Endothelial cell of umbilical vein (primary cell): ENCODE data around the gene MEF2D. TPM values are rescaled to one million over a fixed set of nuclear protein-coding genes. Genes with fewer than 3 reads are reported as not detected.

Source experiments
- BruUV-seq: library from RNA; stranded (reverse); fragments of 400-500 nt; replicated peaks from 2 replicates; lab custom pipeline; 2021; lab: Mats Ljungman, UMichigan
- CTCF ChIA-PET: fragments of 300-600, 350-600 bp; sonication (Branson Sonifier 250); formaldehyde crosslinking; loops from one replicate; lab custom pipeline; 2021; ENCODE audit warnings: antibody characterized with exemption, inconsistent platforms; lab: Charles Lee
- POLR2A ChIA-PET: fragments of 300-600, 350-600 bp; sonication (Branson Sonifier 250); formaldehyde crosslinking; loops from one replicate; lab custom pipeline; 2021; ENCODE audit warnings: antibody characterized with exemption, inconsistent platforms; lab: Charles Lee
- DNase-seq: peaks from one replicate; pipeline ENCODE4 v3.0.0-alpha.2; 2011; ENCODE audit warnings: low read depth, low spot score
- FAIRE-seq: peaks from 2 replicates; lab custom pipeline; 2011; peaks lifted over from hg19 to GRCh38; lab: Jason Lieb, UNC
- H2AFZ ChIP-seq: 2 replicates; pipeline ENCODE4 v1.6.0; 2012; ENCODE audit warnings: low read depth, low read length, control low read depth, inconsistent platforms
- H3K27ac ChIP-seq: 2 replicates; pipeline ENCODE4 v1.5.1; 2011; ENCODE audit warnings: low read depth, mild to moderate bottlenecking, control low read depth, low read length, moderate library complexity; ENCODE audit not compliant: insufficient read depth
- H3K27me3 ChIP-seq, 2 experiments: 2 replicates each; pipeline versions ENCODE4 v1.6.0 to v1.6.1; 2011; ENCODE audit warnings: low read length in 2 of 2, mixed read lengths in 1 of 2; ENCODE audit not compliant: control insufficient read depth in 2 of 2, insufficient read depth in 2 of 2
- H3K36me3 ChIP-seq, 2 experiments: 2 replicates in 1 of 2; 3 replicates in 1 of 2; pipeline ENCODE4 v1.5.1; 2011; ENCODE audit warnings: low read length in 2 of 2, mild to moderate bottlenecking in 1 of 2, moderate library complexity in 1 of 2; ENCODE audit not compliant: control insufficient read depth in 2 of 2, insufficient read depth in 2 of 2; ENCODE audit errors: extremely low read depth in 1 of 2
- H3K4me1 ChIP-seq: 3 replicates; pipeline ENCODE4 v1.5.1; 2011; ENCODE audit warnings: mild to moderate bottlenecking, low read length; ENCODE audit not compliant: control insufficient read depth, insufficient read depth; ENCODE audit errors: extremely low read depth
- H3K4me2 ChIP-seq: 2 replicates; pipeline ENCODE4 v1.6.1; 2011; ENCODE audit warnings: low read length, control low read depth, mixed read lengths; ENCODE audit not compliant: insufficient read depth
- H3K4me3 ChIP-seq, 3 experiments: fragments of 200-600 bp in 1 of 3; sonication (generic), shearing (Covaris generic) in 1 of 3; replicated peaks in 1 of 3; 2 replicates each; pipeline ENCODE4 v1.5.1; 2011 to 2016; ENCODE audit warnings: control low read depth in 3 of 3, low read length in 3 of 3, mild to moderate bottlenecking in 2 of 3, inconsistent platforms in 1 of 3, low read depth in 1 of 3, moderate library complexity in 1 of 3; ENCODE audit not compliant: insufficient read depth in 1 of 3
- H3K79me2 ChIP-seq: 2 replicates; pipeline ENCODE4 v1.6.0; 2012; ENCODE audit warnings: low read length, inconsistent platforms; ENCODE audit not compliant: control insufficient read depth, insufficient read depth
- H3K9ac ChIP-seq: replicated peaks from 2 replicates; pipeline ENCODE3; 2011; ENCODE audit warnings: low read length, control low read depth; ENCODE audit not compliant: insufficient read depth; ENCODE audit errors: extremely low read depth
- H3K9me1 ChIP-seq: replicated peaks from 3 replicates; pipeline ENCODE4 v1.6.0; 2011; ENCODE audit warnings: mild to moderate bottlenecking, low read length; ENCODE audit not compliant: control insufficient read depth, insufficient read depth; ENCODE audit errors: extremely low read depth
- H3K9me3 ChIP-seq: replicated peaks from 2 replicates; pipeline ENCODE4 v1.5.1; 2012; ENCODE audit warnings: low read length, inconsistent platforms; ENCODE audit not compliant: control insufficient read depth, insufficient read depth
- H4K20me1 ChIP-seq: replicated peaks from 2 replicates; pipeline ENCODE3; 2011; ENCODE audit warnings: mild to moderate bottlenecking, low read length; ENCODE audit not compliant: control insufficient read depth, insufficient read depth; ENCODE audit errors: extremely low read depth
- EZH2 ChIP-seq: IDR thresholded peaks from 2 replicates; pipeline ENCODE4 v1.6.1; 2012; ENCODE audit warnings: borderline replicate concordance, low read depth, mild to moderate bottlenecking, moderate library complexity, low read length, inconsistent platforms; ENCODE audit not compliant: severe bottlenecking
- MAX ChIP-seq: IDR thresholded peaks from 2 replicates; pipeline ENCODE4 v1.6.1; 2011; ENCODE audit not compliant: insufficient read depth, insufficient read length
- MYC ChIP-seq: IDR thresholded peaks from one replicate; pipeline ENCODE4 v1.6.1; 2011; ENCODE audit warnings: mild to moderate bottlenecking, low read depth, low read length
- dilution Hi-C: fragments of 300-500 bp; cut with MboI; formaldehyde crosslinking; loops from one replicate; pipeline ENCODE4 v1.15.0; 2019; ENCODE audit warnings: low sequenced_read_pairs; ENCODE audit not compliant: extremely low pct_ligation_motif_present
- intact Hi-C: fragments of 100-400 bp; cut with micrococcal nuclease; formaldehyde crosslinking; loops from one replicate; pipeline ENCODE4 v1.10.0; 2022
- polyA plus RNA-seq, 4 experiments: library from polyadenylated mRNA; depleted of rRNA in 3 of 4; stranded (reverse) in 3 of 4; unstranded in 1 of 4; fragments of >200 nt; gene quantifications; 2 replicates each; pipeline versions ENCODE4 v1.2.1 to v1.2.3, GENCODE V29; 2011 to 2012; ENCODE audit warnings: missing spikeins in 1 of 4
- total RNA-seq: library from RNA; stranded (reverse); gene quantifications from 2 replicates; pipeline ENCODE4 v1.2.3, GENCODE V29; 2021

Gene MEF2D
- total and polyA plus RNA-seq, 2 donors (not counting 3 experiments of a cell fraction or from before 2014, with no cell fraction given), result 45.4 to 52.2 TPM

DNA sequence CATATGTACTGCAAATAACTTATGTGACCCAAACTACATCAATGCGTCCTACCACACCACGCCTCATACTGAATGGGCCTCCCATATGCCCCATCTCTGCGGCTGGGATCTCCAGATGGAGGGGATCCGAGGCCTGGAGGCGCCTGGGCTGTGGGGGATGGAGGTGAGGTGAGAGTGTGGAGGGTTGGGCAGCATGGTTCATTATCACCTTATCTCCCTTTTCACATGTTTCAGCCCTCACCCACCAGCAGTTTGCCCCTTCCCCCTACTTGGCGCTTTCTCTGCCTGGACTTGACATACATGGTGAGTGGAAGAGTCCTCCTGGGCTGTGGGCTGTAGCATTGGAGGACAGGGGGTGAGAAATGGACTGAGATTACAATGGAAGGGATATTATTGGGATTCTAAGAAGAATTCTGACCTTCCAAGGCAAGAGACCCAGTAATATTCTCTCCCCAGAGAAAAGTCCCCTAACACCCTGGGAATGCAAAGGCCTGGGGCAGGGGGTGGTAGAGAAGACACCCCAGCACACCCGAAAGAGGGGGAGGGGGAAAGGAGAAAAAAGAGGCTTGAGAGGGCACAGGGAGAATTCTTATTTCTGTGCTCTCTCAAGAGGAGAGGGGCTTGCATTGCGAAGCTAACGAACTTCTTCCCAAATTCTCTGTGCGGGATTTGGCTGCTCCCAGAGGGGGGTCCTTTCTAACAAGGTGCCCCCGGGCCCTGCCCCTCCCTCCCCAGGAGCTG is 61.4 kb downstream of the MEF2D start:
- no peaks in the 10 kb centered on the region for H3K79me2 ChIP-seq
- H3K9me3 ChIP-seq, result no peaks in the 10 kb centered on the region
- H3K9me1 ChIP-seq, result no peaks in the 10 kb centered on the region
- H3K36me3 ChIP-seq, result no peaks in the 10 kb centered on the region
- TF ChIP-seq MAX, result no peak
- peak; percentile 30 for TF ChIP-seq EZH2
- no TSS peak for BruUV-seq
- peaks cover 88 to 96% of the 10 kb centered on the region in 2 experiments for H3K27me3 ChIP-seq
- DNase-seq, result no peak
- dilution Hi-C loops, result no loop called here
- intact Hi-C loops, result no loop called here
- H3K4me2 ChIP-seq, result no peak overlapping the region
- H2AFZ ChIP-seq, result no peak overlapping the region
- ChIA-PET POLR2A (no interaction called here), CTCF (interaction anchor here (5.0 kb wide), 1 partner anchor 54 kb away, joined by 194 read pairs; no protein-coding TSS in a partner anchor)
- H3K27ac ChIP-seq, result no peak overlapping the region
- peaks cover 4% of the 10 kb centered on the region for H3K4me1 ChIP-seq
- H4K20me1 ChIP-seq, result no peaks in the 10 kb centered on the region
- no peak overlapping the region for H3K4me3 ChIP-seq
- no peak for FAIRE-seq
- no peak overlapping the region for H3K9ac ChIP-seq

DNA sequence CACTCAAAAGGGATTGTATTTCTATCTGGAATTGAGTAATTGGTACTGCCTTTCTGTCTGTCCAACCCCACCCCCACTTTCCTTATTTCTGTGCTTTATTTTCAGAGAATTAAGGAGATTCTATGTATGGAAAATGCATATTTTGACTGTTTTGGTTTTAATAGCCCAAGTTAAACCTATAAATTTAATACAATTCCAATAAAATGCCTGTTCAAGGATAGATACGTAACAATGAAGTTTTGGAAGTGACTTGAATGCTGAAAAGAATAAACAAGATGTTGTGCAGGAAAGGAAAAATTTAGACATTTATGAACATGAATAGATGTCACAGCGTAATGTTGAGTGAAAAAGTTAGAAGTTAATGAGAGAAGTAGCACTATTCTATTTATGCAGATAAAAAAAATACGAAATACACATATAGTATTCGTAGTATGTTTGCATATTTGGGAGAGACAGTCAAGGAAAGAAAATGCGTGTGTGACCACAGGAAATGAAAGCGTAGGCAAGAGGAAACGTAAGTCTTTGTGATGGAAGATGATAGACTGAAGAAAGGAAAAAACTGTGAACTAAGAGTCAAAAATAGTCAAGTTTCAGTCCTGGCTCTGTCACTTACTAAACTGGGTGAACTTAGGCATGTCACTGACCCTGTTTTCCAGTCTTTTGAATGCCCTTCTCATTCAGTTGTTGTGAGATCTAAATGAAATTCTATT is 62.1 kb downstream of the MEF2D start:
- DNase-seq, result no peak
- H3K9me1 ChIP-seq, result no peaks in the 10 kb centered on the region
- H3K27me3 ChIP-seq, result peaks cover 91 to 98% of the 10 kb centered on the region in 2 experiments
- POLR2A ChIA-PET, result no interaction called here
- no peak overlapping the region for H2AFZ ChIP-seq
- TF ChIP-seq EZH2 (no peak), MYC (no peak)
- no peak overlapping the region for H3K4me3 ChIP-seq
- H3K27ac ChIP-seq, result no peak overlapping the region
- no peaks in the 10 kb centered on the region for H4K20me1 ChIP-seq
- H3K9ac ChIP-seq, result no peak overlapping the region
- FAIRE-seq, result peak; percentile 8
- CTCF ChIA-PET, result no interaction called here
- dilution Hi-C loops, result no loop called here
- no peaks in the 10 kb centered on the region for H3K79me2 ChIP-seq
- H3K4me1 ChIP-seq, result peaks cover 4% of the 10 kb centered on the region
- H3K9me3 ChIP-seq, result no peaks in the 10 kb centered on the region
- BruUV-seq, result no TSS peak
- intact Hi-C loops, result no loop called here
- no peaks in the 10 kb centered on the region for H3K36me3 ChIP-seq
- H3K4me2 ChIP-seq, result no peak overlapping the region
